HG02610 (cell line): ENCODE results near the gene TMEM229B.
A peak's percentile ranks its signal among the peaks of the same experiment; 100 is the strongest.

ENCODE experiments used
- ATAC-seq: cut with Tn5 transposase; IDR thresholded peaks from one replicate; pipeline ENCODE4 v1.9.1; 2021; ENCODE audit warnings: mild to moderate bottlenecking, moderate library complexity; ENCODE audit not compliant: unreplicated experiment

TMEM229B gene

GRCh38 chr14:67487937-67488893, at the start of gene TMEM229B:
TSS of gene TMEM229B (minus strand) at chr14:67488721. CDS start at chr14:67473923, 14,798 bp downstream.
- peak; percentile 94 for ATAC-seq

GRCh38 chr14:67537736-67538135, 49.2 kb upstream of the TMEM229B start:
- ATAC-seq = no peak

GRCh38 chr14:67536087-67536486, 47.6 kb upstream of the TMEM229B start:
- no peak for ATAC-seq

GRCh38 chr14:67533754-67534085, 45.2 kb upstream of the TMEM229B start:
- no peak for ATAC-seq

- peak; percentile 79 for ATAC-seq
Observed at GRCh38 chr14:67532998-67533753, 44.7 kb upstream of the TMEM229B start, which contains the start of gene PLEKHH1. TSS of gene PLEKHH1 (plus strand) at chr14:67533290. CDS start at chr14:67541868, 8,578 bp downstream.

- ATAC-seq = no peak
Observed at GRCh38 chr14:67532606-67532997, 44.1 kb upstream of the TMEM229B start.

GRCh38 chr14:67529947-67530935, 41.7 kb upstream of the TMEM229B start:
- ATAC-seq = no peak

GRCh38 chr14:67528276-67528675, 39.8 kb upstream of the TMEM229B start:
- ATAC-seq = no peak

GRCh38 chr14:67527756-67528155, 39.2 kb upstream of the TMEM229B start:
- ATAC-seq = no peak

- ATAC-seq = peak; percentile 39
Observed at GRCh38 chr14:67526676-67527459, 38.3 kb upstream of the TMEM229B start.

GRCh38 chr14:67526181-67526580, 37.7 kb upstream of the TMEM229B start:
- ATAC-seq = no peak

- ATAC-seq = no peak
Observed at GRCh38 chr14:67525389-67525788, 36.9 kb upstream of the TMEM229B start.

GRCh38 chr14:67524634-67524963, 36.1 kb upstream of the TMEM229B start:
- ATAC-seq = no peak

- no peak for ATAC-seq
Observed at GRCh38 chr14:67523764-67524633, 35.5 kb upstream of the TMEM229B start.

GRCh38 chr14:67522270-67522669, 33.7 kb upstream of the TMEM229B start:
- ATAC-seq = no peak

- no peak for ATAC-seq
Observed at GRCh38 chr14:67520482-67520881, 32.0 kb upstream of the TMEM229B start.

- no peak for ATAC-seq
Observed at GRCh38 chr14:67519406-67519805, 30.9 kb upstream of the TMEM229B start.

- ATAC-seq = no peak
Observed at GRCh38 chr14:67517083-67517482, 28.6 kb upstream of the TMEM229B start.

GRCh38 chr14:67516676-67517075, 28.2 kb upstream of the TMEM229B start:
- ATAC-seq = no peak
